ENCODE data around the gene DIS3L2. TPM values are rescaled to one million over a fixed set of nuclear protein-coding genes. Genes with fewer than 3 reads are reported as not detected.

Gene DIS3L2
- total RNA-seq, 1 donor from 2014 or later = 24.0 TPM

DNA sequence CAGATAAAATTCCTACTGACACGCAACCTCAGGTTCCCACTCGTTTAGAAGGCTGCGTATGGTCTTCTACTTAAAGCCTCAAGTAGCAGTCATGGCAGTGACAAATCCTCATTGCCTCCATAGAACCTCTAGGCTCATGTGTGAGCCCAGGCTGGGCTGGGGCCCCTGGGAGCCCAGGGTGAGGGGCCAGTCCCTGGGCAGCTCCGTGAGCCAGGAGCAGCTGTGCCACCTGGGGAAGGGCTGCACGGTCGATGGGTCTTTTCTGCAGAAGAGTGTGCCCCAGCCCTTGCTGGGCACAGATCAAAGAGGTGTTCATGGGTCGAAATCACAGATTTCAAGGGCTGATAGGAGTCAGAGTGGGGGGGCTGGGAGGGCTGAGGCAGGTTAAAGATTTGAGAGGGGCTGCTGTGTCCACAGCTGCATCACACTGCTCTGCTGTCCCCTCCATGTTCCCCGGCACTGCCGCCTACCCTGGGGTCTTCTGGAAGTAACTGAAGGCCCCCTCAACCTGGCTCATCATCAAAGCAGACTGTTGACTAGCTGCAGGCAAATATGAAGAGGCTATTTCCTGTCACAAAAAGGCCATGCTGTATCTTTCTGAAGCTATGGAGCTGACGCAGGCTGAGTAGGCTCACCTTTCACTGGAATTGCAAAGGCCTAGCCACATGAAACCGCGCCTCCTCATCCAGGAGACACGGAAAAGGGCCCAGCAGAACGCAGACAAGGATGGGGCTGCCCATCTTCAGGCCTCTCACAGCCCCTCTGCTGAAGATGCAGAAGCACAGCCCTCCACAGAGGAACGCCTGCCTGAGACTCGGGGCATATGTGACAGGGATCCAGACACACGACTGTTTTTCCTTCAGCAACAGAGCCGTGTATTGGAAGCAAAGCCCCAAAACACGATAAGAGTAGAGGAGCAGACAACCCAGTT, 381.4 kb downstream of the DIS3L2 start:
- Histone ChIP-seq H3K4me2 (ENCODE audit: low read length) (no peak overlapping the region), H3K79me2 (ENCODE audit: insufficient read depth, low read length) (no peaks in the 10 kb centered on the region), H3K4me3 (ENCODE audit: insufficient read depth, low read depth, low read length) (no peak overlapping the region), H3K36me3 (ENCODE audit: insufficient read depth, low read length) (no peaks in the 10 kb centered on the region), H4K20me1 (ENCODE audit: insufficient read depth, low read length) (no peaks in the 10 kb centered on the region), H2AFZ (ENCODE audit: low read depth, low read length) (no peak overlapping the region), H3K4me1 (ENCODE audit: insufficient read depth, low read length) (no peaks in the 10 kb centered on the region), H3K27ac (ENCODE audit: low read depth, low read length) (no peak overlapping the region), H3K27me3 (ENCODE audit: insufficient read depth, low read length) (no peaks in the 10 kb centered on the region), H3K9ac (ENCODE audit: low read length) (no peak overlapping the region), H3K9me3 (ENCODE audit: insufficient read depth, low read depth, low read length) (no peaks in the 10 kb centered on the region)
- FAIRE-seq (no peak), DNase-seq (ENCODE audit: low read depth) (no peak)
- TF ChIP-seq EZH2 (IDR thresholded peaks at IDR 0.05; ENCODE audit: insufficient read depth, low read length) = no peak
- TF ChIP-seq, protein P1, sequence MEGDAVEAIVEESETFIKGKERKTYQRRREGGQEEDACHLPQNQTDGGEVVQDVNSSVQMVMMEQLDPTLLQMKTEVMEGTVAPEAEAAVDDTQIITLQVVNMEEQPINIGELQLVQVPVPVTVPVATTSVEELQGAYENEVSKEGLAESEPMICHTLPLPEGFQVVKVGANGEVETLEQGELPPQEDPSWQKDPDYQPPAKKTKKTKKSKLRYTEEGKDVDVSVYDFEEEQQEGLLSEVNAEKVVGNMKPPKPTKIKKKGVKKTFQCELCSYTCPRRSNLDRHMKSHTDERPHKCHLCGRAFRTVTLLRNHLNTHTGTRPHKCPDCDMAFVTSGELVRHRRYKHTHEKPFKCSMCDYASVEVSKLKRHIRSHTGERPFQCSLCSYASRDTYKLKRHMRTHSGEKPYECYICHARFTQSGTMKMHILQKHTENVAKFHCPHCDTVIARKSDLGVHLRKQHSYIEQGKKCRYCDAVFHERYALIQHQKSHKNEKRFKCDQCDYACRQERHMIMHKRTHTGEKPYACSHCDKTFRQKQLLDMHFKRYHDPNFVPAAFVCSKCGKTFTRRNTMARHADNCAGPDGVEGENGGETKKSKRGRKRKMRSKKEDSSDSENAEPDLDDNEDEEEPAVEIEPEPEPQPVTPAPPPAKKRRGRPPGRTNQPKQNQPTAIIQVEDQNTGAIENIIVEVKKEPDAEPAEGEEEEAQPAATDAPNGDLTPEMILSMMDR (IDR thresholded peaks at IDR 0.05; ENCODE audit: insufficient read depth, low read depth, low read length) = no peak
- H3K27ac Mint-ChIP-seq (ENCODE audit: unreplicated experiment) = no peak overlapping the region
- H3K4me3 Mint-ChIP-seq (ENCODE audit: unreplicated experiment) = no peak overlapping the region
- peaks cover 9% of the 10 kb centered on the region for H3K36me3 Mint-ChIP-seq (ENCODE audit: low read depth, unreplicated experiment)
- H3K27me3 Mint-ChIP-seq (ENCODE audit: low read depth, unreplicated experiment) = peaks cover 19% of the 10 kb centered on the region
- H3K9me3 Mint-ChIP-seq (ENCODE audit: unreplicated experiment) = peaks cover 5% of the 10 kb centered on the region
- no peaks in the 10 kb centered on the region for H3K4me1 Mint-ChIP-seq (ENCODE audit: low read depth, unreplicated experiment)

DNA sequence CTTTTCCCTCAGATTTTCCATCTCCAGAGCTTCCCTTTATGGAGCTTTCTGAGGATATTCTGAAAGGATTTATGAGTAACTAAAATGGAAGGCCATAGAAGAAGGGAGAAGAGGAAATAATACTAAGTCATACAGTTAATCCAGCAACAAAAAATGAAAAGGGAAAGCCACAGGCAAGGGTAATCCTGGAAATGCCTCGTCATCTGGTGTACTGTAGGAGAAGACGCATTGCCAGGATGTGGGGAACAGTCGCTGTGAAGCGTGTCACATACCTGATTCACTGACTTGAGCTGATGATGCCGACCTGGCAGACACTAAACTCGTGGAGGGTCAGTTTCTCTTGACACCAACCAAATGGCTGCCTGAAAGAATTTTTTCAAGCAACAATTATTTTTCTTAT, 382.3 kb downstream of the DIS3L2 start:
- no peak overlapping the region for H3K4me2 ChIP-seq (ENCODE audit: low read length)
- Mint-ChIP-seq H3K4me1 (ENCODE audit: low read depth, unreplicated experiment) (no peaks in the 10 kb centered on the region), H3K27me3 (ENCODE audit: low read depth, unreplicated experiment) (peaks cover 28% of the 10 kb centered on the region), H3K4me3 (ENCODE audit: unreplicated experiment) (no peak overlapping the region), H3K9me3 (ENCODE audit: unreplicated experiment) (peaks cover 12% of the 10 kb centered on the region), H3K27ac (ENCODE audit: unreplicated experiment) (no peak overlapping the region), H3K36me3 (ENCODE audit: low read depth, unreplicated experiment) (peaks cover 7% of the 10 kb centered on the region)
- FAIRE-seq (no peak), DNase-seq (ENCODE audit: low read depth) (no peak)
- H2AFZ ChIP-seq (ENCODE audit: low read depth, low read length) = no peak overlapping the region
- no peaks in the 10 kb centered on the region for H3K79me2 ChIP-seq (ENCODE audit: insufficient read depth, low read length)
- no peak overlapping the region for H3K27ac ChIP-seq (ENCODE audit: low read depth, low read length)
- no peak overlapping the region for H3K9ac ChIP-seq (ENCODE audit: low read length)
- no peaks in the 10 kb centered on the region for H3K9me3 ChIP-seq (ENCODE audit: insufficient read depth, low read depth, low read length)
- H3K4me1 ChIP-seq (ENCODE audit: insufficient read depth, low read length) = no peaks in the 10 kb centered on the region
- peaks cover 6% of the 10 kb centered on the region for H3K27me3 ChIP-seq (ENCODE audit: insufficient read depth, low read length)
- no peaks in the 10 kb centered on the region for H4K20me1 ChIP-seq (ENCODE audit: insufficient read depth, low read length)
- H3K4me3 ChIP-seq (ENCODE audit: insufficient read depth, low read depth, low read length) = no peak overlapping the region
- H3K36me3 ChIP-seq (ENCODE audit: insufficient read depth, low read length) = no peaks in the 10 kb centered on the region
- no peak for TF ChIP-seq EZH2 (IDR thresholded peaks at IDR 0.05; ENCODE audit: insufficient read depth, low read length)
- TF ChIP-seq, protein P1 (IDR thresholded peaks at IDR 0.05; ENCODE audit: insufficient read depth, low read depth, low read length) = no peak

DNA sequence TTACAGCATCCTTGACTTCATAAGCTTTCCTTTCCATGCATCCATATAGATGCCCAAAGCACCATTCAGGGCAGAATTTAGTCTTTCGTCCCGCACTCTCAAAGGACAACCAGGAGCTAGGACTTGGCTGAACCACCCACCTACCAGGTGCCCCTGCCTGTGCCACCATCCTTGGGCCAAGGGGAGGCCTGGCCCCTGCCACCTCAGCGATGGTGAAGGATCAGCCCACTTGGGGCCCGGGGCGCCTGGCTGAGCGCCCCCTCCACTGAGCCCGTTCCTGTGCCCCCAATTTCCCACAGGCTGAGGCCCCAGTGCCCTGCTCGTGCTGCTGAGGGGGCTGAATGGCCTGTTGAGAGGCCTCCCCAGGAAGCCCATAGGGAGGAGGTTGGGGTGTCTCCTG, 383.7 kb downstream of the DIS3L2 start:
- H3K9me3 Mint-ChIP-seq (ENCODE audit: unreplicated experiment) = peaks cover 10% of the 10 kb centered on the region
- H3K9me3 ChIP-seq (ENCODE audit: insufficient read depth, low read depth, low read length) = no peaks in the 10 kb centered on the region
- H3K9ac ChIP-seq (ENCODE audit: low read length) = no peak overlapping the region
- no peak overlapping the region for H3K4me3 Mint-ChIP-seq (ENCODE audit: unreplicated experiment)
- no peak overlapping the region for H3K27ac Mint-ChIP-seq (ENCODE audit: unreplicated experiment)
- H2AFZ ChIP-seq (ENCODE audit: low read depth, low read length) = no peak overlapping the region
- no peaks in the 10 kb centered on the region for H3K4me1 Mint-ChIP-seq (ENCODE audit: low read depth, unreplicated experiment)
- H3K79me2 ChIP-seq (ENCODE audit: insufficient read depth, low read length) = no peaks in the 10 kb centered on the region
- no peaks in the 10 kb centered on the region for H3K36me3 ChIP-seq (ENCODE audit: insufficient read depth, low read length)
- no peak for DNase-seq (ENCODE audit: low read depth)
- H3K4me1 ChIP-seq (ENCODE audit: insufficient read depth, low read length) = no peaks in the 10 kb centered on the region
- H3K27ac ChIP-seq (ENCODE audit: low read depth, low read length) = no peak overlapping the region
- FAIRE-seq = no peak
- H3K36me3 Mint-ChIP-seq (ENCODE audit: low read depth, unreplicated experiment) = peaks cover 7% of the 10 kb centered on the region
- TF ChIP-seq, protein P1 (IDR thresholded peaks at IDR 0.05; ENCODE audit: insufficient read depth, low read depth, low read length) = no peak
- TF ChIP-seq EZH2 (IDR thresholded peaks at IDR 0.05; ENCODE audit: insufficient read depth, low read length) = no peak
- no peaks in the 10 kb centered on the region for H4K20me1 ChIP-seq (ENCODE audit: insufficient read depth, low read length)
- H3K27me3 ChIP-seq (ENCODE audit: insufficient read depth, low read length) = peaks cover 14% of the 10 kb centered on the region
- H3K27me3 Mint-ChIP-seq (ENCODE audit: low read depth, unreplicated experiment) = peaks cover 32% of the 10 kb centered on the region
- no peak overlapping the region for H3K4me2 ChIP-seq (ENCODE audit: low read length)
- H3K4me3 ChIP-seq (ENCODE audit: insufficient read depth, low read depth, low read length) = no peak overlapping the region
